ENCODE results near the gene SYNE3.
A peak's percentile ranks its signal among the peaks of the same experiment; 100 is the strongest.

Gene SYNE3

DNA sequence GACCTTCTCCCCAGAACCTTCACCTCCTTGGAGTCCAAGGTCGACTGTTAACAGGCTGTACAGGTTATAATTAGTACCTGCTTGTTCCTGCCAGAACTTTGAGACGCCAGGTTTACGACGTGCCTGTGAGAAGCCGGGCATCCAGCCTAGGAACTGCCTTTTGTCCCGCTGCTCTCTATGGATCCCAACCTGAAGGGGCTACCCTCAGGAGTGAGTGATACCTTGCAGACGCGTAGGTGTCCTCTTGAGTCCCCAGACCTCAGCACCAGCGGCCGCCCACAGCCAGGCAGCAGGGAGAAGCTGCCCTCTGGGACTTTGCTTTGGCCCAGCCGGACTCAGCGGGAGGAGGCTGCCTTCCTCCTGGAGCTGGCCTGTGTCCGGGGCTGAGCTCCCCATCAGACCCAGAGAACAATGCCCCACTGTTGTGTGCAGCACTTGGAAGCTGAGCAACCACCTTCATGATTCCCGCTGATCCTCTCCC is 16.2 kb downstream of the SYNE3 start:
- in situ Hi-C loops (cut with HindIII; ENCODE audit: low sequenced_read_pairs): no loop called here
- no peak for DNase-seq (ENCODE audit: low read depth, low spot score)
- H3K4me3 ChIP-seq (ENCODE audit: low read depth, low read length): no peak overlapping the region
- TF ChIP-seq, protein P1, sequence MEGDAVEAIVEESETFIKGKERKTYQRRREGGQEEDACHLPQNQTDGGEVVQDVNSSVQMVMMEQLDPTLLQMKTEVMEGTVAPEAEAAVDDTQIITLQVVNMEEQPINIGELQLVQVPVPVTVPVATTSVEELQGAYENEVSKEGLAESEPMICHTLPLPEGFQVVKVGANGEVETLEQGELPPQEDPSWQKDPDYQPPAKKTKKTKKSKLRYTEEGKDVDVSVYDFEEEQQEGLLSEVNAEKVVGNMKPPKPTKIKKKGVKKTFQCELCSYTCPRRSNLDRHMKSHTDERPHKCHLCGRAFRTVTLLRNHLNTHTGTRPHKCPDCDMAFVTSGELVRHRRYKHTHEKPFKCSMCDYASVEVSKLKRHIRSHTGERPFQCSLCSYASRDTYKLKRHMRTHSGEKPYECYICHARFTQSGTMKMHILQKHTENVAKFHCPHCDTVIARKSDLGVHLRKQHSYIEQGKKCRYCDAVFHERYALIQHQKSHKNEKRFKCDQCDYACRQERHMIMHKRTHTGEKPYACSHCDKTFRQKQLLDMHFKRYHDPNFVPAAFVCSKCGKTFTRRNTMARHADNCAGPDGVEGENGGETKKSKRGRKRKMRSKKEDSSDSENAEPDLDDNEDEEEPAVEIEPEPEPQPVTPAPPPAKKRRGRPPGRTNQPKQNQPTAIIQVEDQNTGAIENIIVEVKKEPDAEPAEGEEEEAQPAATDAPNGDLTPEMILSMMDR (IDR thresholded peaks at IDR 0.05; ENCODE audit: low read depth, low read length): no peak

DNA sequence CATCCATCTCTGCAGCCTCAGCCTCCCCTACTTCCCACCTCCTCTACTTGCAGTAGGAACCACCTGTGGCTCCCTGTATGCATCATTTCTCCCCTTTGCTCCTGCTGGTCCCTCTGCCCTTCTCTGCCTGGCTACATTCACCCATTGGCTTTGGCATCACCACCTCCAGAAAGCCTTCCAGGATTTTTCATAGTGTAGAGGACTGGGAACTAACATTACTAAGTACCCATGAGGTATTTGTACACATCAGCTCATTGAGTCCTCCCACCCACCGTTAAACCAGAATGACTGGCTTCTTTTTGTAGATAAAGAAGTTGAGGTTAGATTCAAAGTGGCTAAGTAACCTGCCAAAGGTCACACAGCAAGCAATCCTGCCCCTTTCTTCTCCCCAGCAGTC is 17.1 kb downstream of the SYNE3 start:
- in situ Hi-C loops (cut with HindIII; ENCODE audit: low sequenced_read_pairs): no loop called here

DNA sequence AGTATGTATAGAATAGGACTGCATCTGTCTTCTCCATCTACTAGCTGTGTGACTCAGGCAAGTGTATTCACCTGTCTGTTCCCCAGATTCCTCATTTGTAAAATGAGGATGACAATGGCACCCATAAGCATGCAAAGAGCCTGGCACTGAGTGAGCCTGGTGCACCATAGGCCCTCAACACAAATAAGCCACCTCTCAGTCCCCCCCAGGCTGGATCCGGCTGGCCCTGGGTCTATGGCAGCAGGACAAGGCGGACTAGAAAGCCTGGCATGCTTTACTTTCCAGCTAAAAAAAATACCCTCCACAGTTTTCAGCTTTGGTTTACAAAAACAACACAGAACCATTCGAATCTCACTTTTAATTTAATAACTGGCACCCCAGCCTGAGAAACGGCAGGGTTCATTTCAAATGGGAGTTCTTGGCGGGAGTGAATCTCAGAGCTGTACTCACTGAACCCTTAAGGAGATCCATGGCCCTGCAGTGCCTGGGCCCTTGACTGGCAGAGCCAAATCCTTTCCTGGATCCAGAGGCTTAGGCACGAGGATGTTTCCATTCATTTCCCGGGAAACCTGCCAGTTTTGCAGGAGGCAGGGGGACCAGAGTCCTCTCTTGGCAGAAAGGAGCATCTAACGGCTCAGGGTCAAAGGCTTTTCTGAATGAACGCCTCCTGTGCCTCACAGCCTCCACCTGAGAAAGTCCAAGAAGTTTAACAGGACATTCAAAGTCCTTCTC is 17.7 kb downstream of the SYNE3 start:
- no peak for DNase-seq (ENCODE audit: low read depth, low spot score)
- TF ChIP-seq, protein P1 (IDR thresholded peaks at IDR 0.05; ENCODE audit: low read depth, low read length): no peak
- no peak overlapping the region for H3K4me3 ChIP-seq (ENCODE audit: low read depth, low read length)
- in situ Hi-C loops (cut with HindIII; ENCODE audit: low sequenced_read_pairs): no loop called here

More for the DNA sequence above, 17.1 kb downstream of the SYNE3 start:
- no peak for DNase-seq (ENCODE audit: low read depth, low spot score)
- H3K4me3 ChIP-seq (ENCODE audit: low read depth, low read length): no peak overlapping the region
- TF ChIP-seq, protein P1 (IDR thresholded peaks at IDR 0.05; ENCODE audit: low read depth, low read length): no peak

DNA sequence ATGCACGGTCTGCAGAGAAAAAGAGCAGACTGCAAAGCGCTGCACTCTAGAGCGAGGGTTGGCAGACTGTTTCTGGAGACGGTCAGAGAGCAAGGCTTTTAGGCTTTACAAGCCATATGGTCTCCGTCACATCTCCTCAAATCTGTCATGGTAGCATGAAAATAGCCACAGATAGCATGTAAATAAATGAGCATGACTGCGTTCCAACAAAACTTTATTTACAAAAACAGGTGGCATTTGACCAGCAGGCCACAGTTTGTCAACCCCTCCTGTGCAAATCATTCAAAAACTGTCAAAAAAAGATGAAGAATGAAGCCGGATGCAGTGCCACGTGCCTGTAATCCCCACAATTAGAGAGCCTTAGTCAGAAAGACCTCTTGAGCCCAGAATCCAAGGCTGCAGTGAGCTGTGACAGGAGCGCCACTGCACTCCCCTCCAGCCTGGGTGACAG is 18.9 kb downstream of the SYNE3 start:
- no peak overlapping the region for H3K4me3 ChIP-seq (ENCODE audit: low read depth, low read length)
- no peak for DNase-seq (ENCODE audit: low read depth, low spot score)

DNA sequence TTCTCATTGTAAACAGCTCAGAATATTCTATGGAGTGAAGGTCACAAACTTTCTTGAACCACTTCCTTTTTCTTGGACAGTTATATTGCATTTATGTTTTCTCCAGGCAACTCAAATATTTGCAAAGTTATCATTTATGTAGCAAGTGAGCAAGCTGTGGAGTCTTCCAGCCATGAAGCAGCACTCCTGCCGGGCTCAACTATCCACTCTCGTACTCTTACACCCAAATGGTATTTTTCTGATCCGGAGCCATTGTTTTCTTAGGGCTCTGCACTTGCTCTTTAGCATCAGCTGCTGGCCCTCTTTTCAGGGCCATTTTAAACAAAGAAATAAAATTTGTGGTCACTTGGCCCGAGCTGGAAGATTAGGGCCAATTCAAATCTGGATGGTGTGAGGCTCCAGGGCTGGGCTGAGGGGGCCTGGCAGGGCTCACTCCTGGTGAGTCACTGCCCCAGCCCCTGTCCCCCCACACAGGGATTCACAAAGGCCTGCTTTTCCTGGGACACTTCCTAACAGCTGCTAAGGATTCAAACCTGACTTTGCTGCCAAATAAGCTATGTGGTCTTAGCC is 19.7 kb downstream of the SYNE3 start:
- TF ChIP-seq, protein P1 (IDR thresholded peaks at IDR 0.05; ENCODE audit: low read depth, low read length): no peak
- peak; percentile 86 for DNase-seq (ENCODE audit: low read depth, low spot score)
- H3K4me3 ChIP-seq (ENCODE audit: low read depth, low read length): no peak overlapping the region
- in situ Hi-C loops (cut with HindIII; ENCODE audit: low sequenced_read_pairs): no loop called here

More for the DNA sequence above, 18.9 kb downstream of the SYNE3 start:
- in situ Hi-C loops (cut with HindIII; ENCODE audit: low sequenced_read_pairs): no loop called here
- TF ChIP-seq, protein P1 (IDR thresholded peaks at IDR 0.05; ENCODE audit: low read depth, low read length): no peak

DNA sequence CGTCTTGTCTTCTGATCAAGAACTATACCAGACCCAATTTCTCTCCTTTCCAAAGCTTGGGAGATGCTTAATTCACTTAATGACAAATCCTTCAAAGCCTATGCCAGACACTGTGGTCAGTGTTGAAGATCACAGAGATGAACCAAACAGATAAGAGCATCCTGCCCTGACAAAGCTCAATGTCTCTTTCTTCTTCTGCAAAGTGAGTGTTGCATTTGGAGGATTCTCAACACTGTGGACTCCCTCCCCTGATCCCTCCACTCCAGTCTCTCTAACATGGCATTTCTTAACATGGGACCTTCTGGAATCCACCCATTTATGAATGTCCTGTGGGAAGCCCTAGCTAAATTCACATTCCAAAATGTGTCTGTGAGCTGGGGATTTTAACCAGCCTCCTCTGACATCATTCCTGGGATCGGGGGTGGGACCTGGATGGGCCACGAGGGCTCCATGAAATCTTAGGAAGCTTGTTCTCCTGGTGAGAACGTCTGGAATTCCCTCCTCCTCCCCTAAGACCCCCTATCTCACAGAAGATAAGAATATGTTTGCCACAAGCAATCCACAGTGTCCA is 20.3 kb downstream of the SYNE3 start:
- TF ChIP-seq, protein P1 (IDR thresholded peaks at IDR 0.05; ENCODE audit: low read depth, low read length): no peak
- DNase-seq (ENCODE audit: low read depth, low spot score): no peak
- in situ Hi-C loops (cut with HindIII; ENCODE audit: low sequenced_read_pairs): no loop called here
- no peak overlapping the region for H3K4me3 ChIP-seq (ENCODE audit: low read depth, low read length)

All from astrocyte of the spinal cord (primary cell).